H1 (cell line): ENCODE results near the gene TSPAN16. TPM values are rescaled to one million over a fixed set of nuclear protein-coding genes. Genes with fewer than 3 reads are reported as not detected.

Experiments used
- CTCF ChIA-PET: fragments of 300-600 bp; sonication (Branson Sonifier 250); formaldehyde crosslinking; loops from one replicate; lab custom pipeline; 2021; ENCODE audit not compliant: partially characterized antibody; lab: Charles Lee
- POLR2A ChIA-PET: fragments of 300-600 bp; sonication (Branson Sonifier 250); formaldehyde crosslinking; loops from one replicate; lab custom pipeline; 2021; ENCODE audit warnings: inconsistent platforms; ENCODE audit not compliant: partially characterized antibody; lab: Charles Lee
- DNase-seq, 2 experiments: peaks; one replicate each; pipeline versions ENCODE4 v3.0.0 to v3.0.0-alpha.2; 2010 to 2022; ENCODE audit warnings: low spot score in 2 of 2, low read depth in 1 of 2, mixed read lengths in 1 of 2
- FAIRE-seq: peaks from 2 replicates; lab custom pipeline; 2011; peaks lifted over from hg19 to GRCh38; lab: Jason Lieb, UNC
- H2AFZ ChIP-seq: 2 replicates; pipeline ENCODE4 v1.8.1; 2012; ENCODE audit warnings: low read length, inconsistent platforms
- H2AK5ac ChIP-seq: 2 replicates; pipeline ENCODE4 v1.6.1; 2013; ENCODE audit warnings: low read depth, low read length
- H2BK120ac ChIP-seq: replicated peaks from 2 replicates; pipeline ENCODE3; 2013; ENCODE audit warnings: low read depth, low read length, inconsistent platforms
- H2BK12ac ChIP-seq: 2 replicates; pipeline ENCODE4 v1.6.1; 2013; ENCODE audit warnings: low read depth, low read length
- H2BK15ac ChIP-seq: 2 replicates; pipeline ENCODE4 v1.6.1; 2013; ENCODE audit warnings: low read length
- H2BK20ac ChIP-seq: 2 replicates; pipeline ENCODE4 v1.6.1; 2013; ENCODE audit warnings: low read length
- H2BK5ac ChIP-seq: 2 replicates; pipeline ENCODE4 v1.6.1; 2013; ENCODE audit warnings: low read depth, low read length
- H3K14ac ChIP-seq: 2 replicates; pipeline ENCODE4 v1.6.1; 2013; ENCODE audit warnings: inconsistent platforms; ENCODE audit not compliant: insufficient read length
- H3K18ac ChIP-seq: 2 replicates; pipeline ENCODE4 v1.6.1; 2013; ENCODE audit warnings: low read length; ENCODE audit errors: extremely low read depth
- H3K23ac ChIP-seq: 2 replicates; pipeline ENCODE4 v1.6.1; 2013; ENCODE audit warnings: inconsistent platforms; ENCODE audit not compliant: insufficient read length
- H3K23me2 ChIP-seq: 2 replicates; pipeline ENCODE4 v1.6.1; 2013; ENCODE audit warnings: low read depth, low read length
- H3K27ac ChIP-seq: 2 replicates; pipeline ENCODE4 v1.6.1; 2011; ENCODE audit warnings: low read depth, low read length, inconsistent platforms
- H3K27me3 ChIP-seq, 4 experiments: replicated peaks in 1 of 4; 1 replicate in 1 of 4; 2 replicates in 3 of 4; pipeline versions ENCODE4 v1.6.1 to v1.8.1; 2011 to 2013; ENCODE audit warnings: low read length in 3 of 4, mild to moderate bottlenecking in 3 of 4, inconsistent platforms in 2 of 4, mixed read lengths in 2 of 4, moderate library complexity in 1 of 4; ENCODE audit not compliant: control insufficient read depth in 3 of 4, insufficient read depth in 3 of 4; ENCODE audit errors: extremely low read depth in 1 of 4
- H3K36me3 ChIP-seq, 4 experiments: 2 replicates each; pipeline versions ENCODE4 v1.6.1 to v1.8.1; 2011 to 2013; ENCODE audit warnings: mild to moderate bottlenecking in 4 of 4, low read length in 3 of 4, moderate library complexity in 2 of 4, control low read depth in 1 of 4, inconsistent platforms in 1 of 4; ENCODE audit not compliant: insufficient read depth in 4 of 4, control insufficient read depth in 2 of 4
- H3K4ac ChIP-seq: replicated peaks from 2 replicates; pipeline ENCODE3; 2013; ENCODE audit warnings: low read length, low read depth, mixed read lengths, inconsistent platforms; ENCODE audit not compliant: insufficient read length
- H3K4me1 ChIP-seq, 4 experiments: replicated peaks in 1 of 4; 1 replicate in 1 of 4; 2 replicates in 3 of 4; pipeline versions ENCODE4 v1.6.1 to v1.8.1; 2011 to 2013; ENCODE audit warnings: low read length in 3 of 4, inconsistent platforms in 2 of 4, mixed read lengths in 1 of 4; ENCODE audit not compliant: insufficient read depth in 4 of 4, control insufficient read depth in 3 of 4
- H3K4me2 ChIP-seq, 2 experiments: 2 replicates each; pipeline versions ENCODE4 v1.6.1 to v1.8.1; 2011 to 2013; ENCODE audit warnings: low read depth in 2 of 2, low read length in 2 of 2, control low read depth in 1 of 2, inconsistent platforms in 1 of 2, mild to moderate bottlenecking in 1 of 2; ENCODE audit not compliant: insufficient read depth in 1 of 2
- H3K4me3 ChIP-seq, 4 experiments: fragments of 200-600, 300-600 bp in 1 of 4; sonication (generic), shearing (Covaris generic), sonication (Bioruptor Twin) in 1 of 4; 2 replicates each; pipeline versions ENCODE4 v1.5.1 to v1.8.1; 2011 to 2016; ENCODE audit warnings: low read length in 4 of 4, low read depth in 3 of 4, control low read depth in 2 of 4, inconsistent platforms in 2 of 4, mild to moderate bottlenecking in 2 of 4, mixed read lengths in 1 of 4, moderate library complexity in 1 of 4; ENCODE audit not compliant: insufficient read depth in 2 of 4; ENCODE audit errors: extremely low read depth in 1 of 4
- H3K56ac ChIP-seq: replicated peaks from 2 replicates; pipeline ENCODE3; 2013; ENCODE audit warnings: low read depth, mild to moderate bottlenecking, mixed read lengths, low read length, inconsistent platforms; ENCODE audit not compliant: insufficient read length
- H3K79me1 ChIP-seq: 2 replicates; pipeline ENCODE4 v1.6.1; 2013; ENCODE audit warnings: low read depth, low read length, control low read depth
- H3K79me2 ChIP-seq, 2 experiments: 2 replicates each; pipeline versions ENCODE4 v1.6.1 to v1.8.1; 2012 to 2013; ENCODE audit warnings: low read length in 2 of 2, mild to moderate bottlenecking in 2 of 2, inconsistent platforms in 1 of 2; ENCODE audit not compliant: insufficient read depth in 2 of 2, control insufficient read depth in 1 of 2
- H3K9ac ChIP-seq, 4 experiments: replicated peaks in 1 of 4; 1 replicate in 1 of 4; 2 replicates in 3 of 4; pipeline versions ENCODE4 v1.6.1 to v1.8.1; 2011 to 2013; ENCODE audit warnings: low read depth in 3 of 4, low read length in 3 of 4, control low read depth in 2 of 4, mild to moderate bottlenecking in 2 of 4, moderate library complexity in 2 of 4, inconsistent platforms in 1 of 4; ENCODE audit errors: extremely low read depth in 1 of 4
- H3K9me3 ChIP-seq, 2 experiments: 2 replicates each; pipeline versions ENCODE4 v1.6.1 to v1.8.1; 2012 to 2013; ENCODE audit warnings: mild to moderate bottlenecking in 2 of 2, moderate library complexity in 2 of 2, control low read depth in 1 of 2, inconsistent platforms in 1 of 2, low read depth in 1 of 2, low read length in 1 of 2, mixed read lengths in 1 of 2; ENCODE audit not compliant: insufficient read depth in 2 of 2
- H4K20me1 ChIP-seq, 2 experiments: replicated peaks in 1 of 2; 2 replicates each; pipeline versions ENCODE3 to v1.8.1; 2011 to 2013; ENCODE audit warnings: inconsistent platforms in 2 of 2, low read length in 2 of 2, mild to moderate bottlenecking in 1 of 2; ENCODE audit not compliant: insufficient read depth in 2 of 2, control insufficient read depth in 1 of 2
- H4K5ac ChIP-seq: 2 replicates; pipeline ENCODE4 v1.6.1; 2013; ENCODE audit warnings: low read length, low read depth, mixed read lengths, inconsistent platforms; ENCODE audit not compliant: insufficient read length
- H4K8ac ChIP-seq: 2 replicates; pipeline ENCODE4 v1.8.0; 2013; ENCODE audit warnings: mild to moderate bottlenecking, moderate library complexity, low read length, inconsistent platforms; ENCODE audit not compliant: insufficient read depth; ENCODE audit errors: extremely low read depth
- H4K91ac ChIP-seq: replicated peaks from 2 replicates; pipeline ENCODE3; 2013; ENCODE audit warnings: low read length, mixed read lengths, inconsistent platforms; ENCODE audit not compliant: insufficient read length
- ASH2L ChIP-seq: fragments of 200-600, 300-600 bp; sonication (generic); IDR thresholded peaks from one replicate; pipeline ENCODE4 v1.7.1; 2017; ENCODE audit warnings: low read length
- BCL11A ChIP-seq, 2 experiments: IDR thresholded peaks; one replicate each; pipeline ENCODE4 v1.6.1; 2011; ENCODE audit warnings: low read depth in 2 of 2, low read length in 2 of 2, mild to moderate bottlenecking in 2 of 2
- EGR1 ChIP-seq: IDR thresholded peaks from 2 replicates; pipeline ENCODE4 v1.6.1; 2011; ENCODE audit warnings: low read depth, low read length, borderline replicate concordance
- FOSL1 ChIP-seq: IDR thresholded peaks from 2 replicates; pipeline ENCODE4 v1.6.1; 2011; ENCODE audit warnings: mild to moderate bottlenecking, low read depth, low read length, moderate library complexity; ENCODE audit not compliant: insufficient read depth
- HDAC6 ChIP-seq: IDR thresholded peaks from one replicate; pipeline ENCODE4 v1.7.1; 2012; ENCODE audit warnings: low read depth, mild to moderate bottlenecking, inconsistent platforms, low read length, moderate library complexity
- JUND ChIP-seq: IDR thresholded peaks from 2 replicates; pipeline ENCODE4 v1.6.1; 2011; ENCODE audit warnings: mild to moderate bottlenecking, improper control_type of control experiment, low read length
- KDM1A ChIP-seq: fragments of 200-600, 300-600 bp; sonication (generic); IDR thresholded peaks from 2 replicates; pipeline ENCODE4 v1.7.1; 2016; ENCODE audit warnings: mild to moderate bottlenecking, low read length, borderline replicate concordance
- KDM5A ChIP-seq: fragments of 200-600 bp; IDR thresholded peaks from 2 replicates; pipeline ENCODE4 v1.7.1; 2012; ENCODE audit warnings: mild to moderate bottlenecking, low read length, inconsistent platforms, mixed read lengths
- RNF2 ChIP-seq: fragments of 200-900, 300-1000 bp; sonication (generic); IDR thresholded peaks from 2 replicates; pipeline ENCODE4 v1.7.1; 2016; ENCODE audit warnings: borderline replicate concordance, low read depth, mild to moderate bottlenecking, antibody characterized with exemption, low read length; ENCODE audit not compliant: poor library complexity, severe bottlenecking; ENCODE audit errors: missing control alignments
- SAP30 ChIP-seq: fragments of 300-600 bp; sonication (generic); IDR thresholded peaks from 2 replicates; pipeline ENCODE4 v1.7.1; 2012; ENCODE audit warnings: low read length, moderate library complexity, mild to moderate bottlenecking, inconsistent platforms; ENCODE audit not compliant: insufficient read depth, insufficient replicate concordance
- SP2 ChIP-seq: IDR thresholded peaks from 2 replicates; pipeline ENCODE4 v1.6.1; 2012; ENCODE audit warnings: mild to moderate bottlenecking, low read length, inconsistent platforms
- TEAD4 ChIP-seq: IDR thresholded peaks from 2 replicates; pipeline ENCODE4 v1.6.1; 2012; ENCODE audit warnings: low read depth, low read length, inconsistent platforms, mixed read lengths
- ZNF274 ChIP-seq: IDR thresholded peaks from 2 replicates; pipeline ENCODE4 v1.7.0; 2012; ENCODE audit warnings: low read length, borderline replicate concordance; ENCODE audit errors: extremely low read depth
- WGBS, 2 experiments: shearing (Covaris generic) in 1 of 2; methylation state at CpG; one replicate each; pipeline versions ENCODE4 v1.1.6 to v1.1.7; 2013 to 2015; ENCODE audit warnings: low lambda C conversion rate in 2 of 2, mixed read lengths in 2 of 2, inconsistent platforms in 1 of 2, low coverage in 1 of 2, missing lambda C conversion rate in 1 of 2; ENCODE audit not compliant: insufficient replicate concordance in 2 of 2, insufficient coverage in 1 of 2, insufficient read length in 1 of 2; ENCODE audit errors: extremely low coverage in 1 of 2, missing lambda C conversion rate in 1 of 2; 5-methylcytosine and 5-hydroxymethylcytosine counted together
- polyA plus RNA-seq, 7 experiments: library from polyadenylated mRNA; depleted of rRNA in 3 of 7; stranded (reverse) in 5 of 7; unstranded in 2 of 7; fragments of >200 nt in 5 of 7; fragments of 200-250 nt in 2 of 7; gene quantifications; 1 replicate in 5 of 7; 2 replicates in 1 of 7; 4 replicates in 1 of 7; pipeline versions ENCODE4 v1.2.1 to v1.2.3, GENCODE V29; 2011 to 2013; ENCODE audit warnings: missing spikeins in 2 of 7, mixed read lengths in 2 of 7
- total RNA-seq: library from RNA; stranded (reverse); fragmentation: NEBNext Ultra II Directional; extraction: Animal tissue kit (Norgen Biotek cat#: 25700); gene quantifications from 2 replicates; pipeline ENCODE4 v1.2.1, GENCODE V29; 2021
- TF ChIP-seq, protein P1 (sequence below): IDR thresholded peaks from 2 replicates; pipeline ENCODE4 v1.6.1; 2012; ENCODE audit warnings: inconsistent platforms

Gene TSPAN16
- total and polyA plus RNA-seq, 2 of the 8 experiments (the other 6 are each of a cell fraction or from before 2014, with no cell fraction given): not detected

DNA sequence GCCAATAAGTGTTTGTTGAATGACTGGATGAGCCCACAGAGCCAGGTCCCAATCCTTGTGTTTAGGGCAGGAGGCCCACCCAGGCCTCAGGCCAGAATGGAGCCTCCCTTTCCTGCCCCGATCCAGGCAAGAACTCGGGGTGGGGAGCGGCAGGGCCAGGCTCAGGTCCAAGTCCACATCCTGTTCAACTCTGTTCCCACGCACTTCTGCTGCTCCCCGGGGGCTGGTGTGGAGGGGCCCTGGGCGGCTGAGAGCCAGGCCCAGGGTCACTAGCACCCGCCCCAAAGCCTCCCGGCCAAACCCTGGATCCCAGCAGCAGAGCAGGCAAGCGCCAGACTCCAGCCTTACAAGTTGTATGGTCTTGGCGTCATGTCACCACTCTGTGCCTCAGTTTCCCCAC lies 48.6 kb upstream of the TSPAN16 start:
- 94% methylated on average over 10 of the region's 10 CpGs; no CpG with 5 or more reads in 1 of the 2 experiments for WGBS, 2 experiments
- Histone ChIP-seq H3K79me2 (no peaks in the 10 kb centered on the region), H2BK15ac (no peak overlapping the region), H4K91ac (no peak overlapping the region), H3K4ac (no peak overlapping the region), H3K23ac (no peak overlapping the region), H3K4me3 (no peak overlapping the region), H4K5ac (no peak overlapping the region), H3K36me3 (peaks cover 3 to 23% (median 12%) of the 10 kb centered on the region in 4 experiments; a peak in 6 of 8 replicates), H3K18ac (no peak overlapping the region), H2BK120ac (no peak overlapping the region), H3K4me1 (peaks cover 3 to 5% (median 4%) of the 10 kb centered on the region in 4 experiments; a peak in 4 of 7 replicates), H3K56ac (no peak overlapping the region), H3K27ac (no peak overlapping the region), H2AFZ (no peak overlapping the region), H4K20me1 (peaks cover 0 to 9% of the 10 kb centered on the region in 2 experiments), H2AK5ac (no peak overlapping the region), H2BK20ac (no peak overlapping the region), H2BK5ac (no peak overlapping the region), H3K9ac (no peak overlapping the region), H3K9me3 (no peaks in the 10 kb centered on the region), H3K23me2 (no peaks in the 10 kb centered on the region), H2BK12ac (no peak overlapping the region), H4K8ac (no peak overlapping the region; the same call in 1 of the 2 replicates), H3K79me1 (no peaks in the 10 kb centered on the region), H3K27me3 (no peaks in the 10 kb centered on the region), H3K14ac (no peak overlapping the region), H3K4me2 (no peak overlapping the region)
- ChIA-PET POLR2A (interaction anchor here (0.7 kb wide), 1 partner anchor 312 kb away, joined by 3 read pairs; no protein-coding TSS in a partner anchor), CTCF (no interaction called here)
- FAIRE-seq (no peak), DNase-seq (no peak)
- TF ChIP-seq SP2 (no peak), KDM1A (no peak), JUND (no peak), BCL11A (IDR thresholded peaks at IDR 0.05; ENCODE audit: low read depth in 2 of 2, low read length in 2 of 2) (no peak), KDM5A (no peak), RNF2 (no peak), SAP30 (no peak), EGR1 (no peak), HDAC6 (no peak), TEAD4 (no peak), ASH2L (no peak), FOSL1 (no peak), ZNF274 (no peak)
- TF ChIP-seq, protein P1, sequence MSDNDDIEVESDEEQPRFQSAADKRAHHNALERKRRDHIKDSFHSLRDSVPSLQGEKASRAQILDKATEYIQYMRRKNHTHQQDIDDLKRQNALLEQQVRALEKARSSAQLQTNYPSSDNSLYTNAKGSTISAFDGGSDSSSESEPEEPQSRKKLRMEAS: no peak
